Ovary (tissue), 3 donors: ENCODE results near the gene CKAP4.

Experiments
- EP300 ChIP-seq: sonication (generic); formaldehyde crosslinking; IDR thresholded peaks from one replicate; pipeline ENCODE4 v1.6.1; 2017; ENCODE audit warnings: antibody characterized with exemption
- POLR2A ChIP-seq: fragments of 450-650 bp; IDR thresholded peaks from one replicate; pipeline ENCODE4 v1.6.1; 2017; ENCODE audit warnings: antibody characterized with exemption, mild to moderate bottlenecking, moderate library complexity
- TF ChIP-seq, protein P1 (sequence below), 3 donors: fragments of 450-650 bp in 2 of 3; fragments of 200-600 bp in 1 of 3; IDR thresholded peaks; one replicate each; pipeline versions ENCODE4 v1.5.1 to v1.8.0; 2016 to 2022; ENCODE audit warnings: antibody characterized with exemption in 3 of 3, mild to moderate bottlenecking in 1 of 3
- donor health status: DM: no; HTN: no; CAD: no.

DNA sequence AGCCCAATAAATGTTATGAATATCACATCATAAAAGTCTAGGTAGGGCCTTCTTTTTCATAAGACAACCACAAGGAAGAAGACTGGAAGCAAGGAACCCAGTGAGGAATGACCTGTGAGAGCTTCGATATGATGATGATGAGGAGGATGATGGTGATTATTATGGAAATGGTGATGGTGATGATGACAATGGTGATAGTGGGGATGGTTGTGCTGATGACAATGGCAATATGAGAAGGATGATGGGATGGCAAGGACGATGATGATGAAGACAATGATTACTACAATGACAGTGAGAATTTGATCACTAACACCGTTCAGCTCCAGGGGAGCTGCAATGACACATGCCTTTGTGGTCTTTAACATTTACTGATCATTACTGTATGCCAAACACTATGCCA is 7.7 kb upstream of the CKAP4 start:
- no peak for TF ChIP-seq POLR2A
- TF ChIP-seq, protein P1, sequence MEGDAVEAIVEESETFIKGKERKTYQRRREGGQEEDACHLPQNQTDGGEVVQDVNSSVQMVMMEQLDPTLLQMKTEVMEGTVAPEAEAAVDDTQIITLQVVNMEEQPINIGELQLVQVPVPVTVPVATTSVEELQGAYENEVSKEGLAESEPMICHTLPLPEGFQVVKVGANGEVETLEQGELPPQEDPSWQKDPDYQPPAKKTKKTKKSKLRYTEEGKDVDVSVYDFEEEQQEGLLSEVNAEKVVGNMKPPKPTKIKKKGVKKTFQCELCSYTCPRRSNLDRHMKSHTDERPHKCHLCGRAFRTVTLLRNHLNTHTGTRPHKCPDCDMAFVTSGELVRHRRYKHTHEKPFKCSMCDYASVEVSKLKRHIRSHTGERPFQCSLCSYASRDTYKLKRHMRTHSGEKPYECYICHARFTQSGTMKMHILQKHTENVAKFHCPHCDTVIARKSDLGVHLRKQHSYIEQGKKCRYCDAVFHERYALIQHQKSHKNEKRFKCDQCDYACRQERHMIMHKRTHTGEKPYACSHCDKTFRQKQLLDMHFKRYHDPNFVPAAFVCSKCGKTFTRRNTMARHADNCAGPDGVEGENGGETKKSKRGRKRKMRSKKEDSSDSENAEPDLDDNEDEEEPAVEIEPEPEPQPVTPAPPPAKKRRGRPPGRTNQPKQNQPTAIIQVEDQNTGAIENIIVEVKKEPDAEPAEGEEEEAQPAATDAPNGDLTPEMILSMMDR (IDR thresholded peaks at IDR 0.05) = no peak
- TF ChIP-seq EP300 = no peak
